CD4-positive, alpha-beta T cell (primary cell): ENCODE data around the gene IDH1. TPM values are rescaled to one million over a fixed set of nuclear protein-coding genes. Genes with fewer than 3 reads are reported as not detected.

Experiments used
- ATAC-seq: fragments of 200-7000 bp; cut with Tn5 transposase; one replicate; pipeline ENCODE4 v1.10.0; 2022; ENCODE audit warnings: mild to moderate bottlenecking; ENCODE audit not compliant: poor library complexity
- CTCF ChIA-PET: fragments of 350-600 bp; sonication (Branson Sonifier 250); formaldehyde crosslinking; loops from one replicate; lab custom pipeline; 2021; ENCODE audit warnings: antibody characterized with exemption, inconsistent platforms; lab: Charles Lee
- POLR2A ChIA-PET: fragments of 350-600 bp; sonication (Branson Sonifier 250); formaldehyde crosslinking; loops from one replicate; lab custom pipeline; 2021; ENCODE audit warnings: antibody characterized with exemption, inconsistent platforms; lab: Charles Lee
- DNase-seq, 14 experiments: peaks; one replicate each; pipeline ENCODE4 v3.0.0-alpha.2; 2013 to 2020; ENCODE audit warnings: mixed read lengths in 2 of 14
- H3K27ac ChIP-seq, 2 donors: one replicate each; pipeline versions ENCODE4 v1.5.1 to v1.7.0; 2013; ENCODE audit warnings: low read length in 2 of 2, low read depth in 1 of 2, mild to moderate bottlenecking in 1 of 2
- H3K27me3 ChIP-seq, 2 experiments: 1 replicate in 1 of 2; 2 replicates in 1 of 2; pipeline versions ENCODE4 v1.6.1 to v1.7.0; 2013; ENCODE audit warnings: low read length in 2 of 2, control low read depth in 1 of 2, mild to moderate bottlenecking in 1 of 2, moderate library complexity in 1 of 2; ENCODE audit not compliant: insufficient read depth in 2 of 2, control insufficient read depth in 1 of 2
- H3K36me3 ChIP-seq: one replicate; pipeline ENCODE4 v1.6.1; 2013; ENCODE audit warnings: low read length, control low read depth; ENCODE audit not compliant: insufficient read depth
- H3K4me1 ChIP-seq: one replicate; pipeline ENCODE4 v1.6.1; 2013; ENCODE audit warnings: low read length, control low read depth; ENCODE audit not compliant: insufficient read depth
- H3K4me3 ChIP-seq: one replicate; pipeline ENCODE4 v1.5.1; 2013; ENCODE audit warnings: mild to moderate bottlenecking, low read length, moderate library complexity
- H3K9me3 ChIP-seq, 2 experiments: 1 replicate in 1 of 2; 2 replicates in 1 of 2; pipeline versions ENCODE4 v1.6.1 to v1.7.0; 2013; ENCODE audit warnings: low read length in 2 of 2, mild to moderate bottlenecking in 2 of 2, control low read depth in 1 of 2, moderate library complexity in 1 of 2; ENCODE audit not compliant: control insufficient read depth in 1 of 2, insufficient read depth in 1 of 2
- H3K27ac Mint-ChIP-seq: one replicate; pipeline ENCODE4 v1.8.0; 2020; ENCODE audit warnings: mixed read lengths
- H3K27me3 Mint-ChIP-seq: one replicate; pipeline ENCODE4 v1.8.0; 2021; ENCODE audit warnings: mixed read lengths
- H3K36me3 Mint-ChIP-seq: one replicate; pipeline ENCODE4 v1.8.0; 2021; ENCODE audit warnings: low read depth, mixed read lengths
- H3K4me1 Mint-ChIP-seq: one replicate; pipeline ENCODE4 v1.8.0; 2021; ENCODE audit warnings: low read depth, mixed read lengths
- H3K4me3 Mint-ChIP-seq: one replicate; pipeline ENCODE4 v1.8.0; 2020; ENCODE audit warnings: mild to moderate bottlenecking, mixed read lengths
- H3K9me3 Mint-ChIP-seq: one replicate; pipeline ENCODE4 v1.8.0; 2020; ENCODE audit warnings: mixed read lengths
- intact Hi-C, 2 experiments: fragments of 100-400 bp; cut with DNase I in 1 of 2; cut with micrococcal nuclease in 1 of 2; formaldehyde crosslinking; loops; one replicate each; pipeline versions ENCODE4 v1.15.1 to v1.9.0; 2023 to 2025; cut with DNase I, micrococcal nuclease
- total RNA-seq, 174 experiments: library from RNA in 2 of 174; stranded (reverse) in 2 of 174; gene quantifications; one replicate each; pipeline ENCODE4 v1.2.3 and lab custom pipeline; 2021 to 2026
- TF ChIP-seq, protein P1 (sequence below): fragments of 200-600 bp; IDR thresholded peaks from one replicate; pipeline ENCODE4 v1.8.0; 2022; ENCODE audit warnings: antibody characterized with exemption, mild to moderate bottlenecking

Gene IDH1
- total RNA-seq, 2 experiments from 2014 or later: 3.0 to 3.4 TPM

DNA sequence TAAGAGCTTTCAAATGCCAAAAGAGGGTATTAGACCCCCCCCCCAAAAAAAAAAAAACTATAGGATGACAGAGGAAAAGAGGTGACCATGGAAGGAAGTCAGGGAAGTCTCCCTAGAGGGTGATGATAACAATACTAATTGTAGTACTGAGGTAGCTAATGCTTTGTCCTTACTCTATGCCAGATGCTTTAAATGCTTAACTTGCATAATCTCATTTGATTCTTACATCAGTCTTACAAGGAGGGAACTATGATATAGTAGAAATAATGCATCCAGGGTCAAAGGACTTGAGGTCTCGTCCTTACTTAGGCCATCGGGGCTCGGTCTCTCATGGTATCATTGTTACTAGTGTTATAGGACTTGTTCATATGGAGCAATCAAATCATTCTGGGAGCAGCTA lies 9.1 kb downstream of the IDH1 start:
- no peaks in the 10 kb centered on the region for H3K4me1 ChIP-seq
- H3K27me3 ChIP-seq: no peaks in the 10 kb centered on the region
- H3K36me3 ChIP-seq: peaks cover 71% of the 10 kb centered on the region
- ATAC-seq: no peak
- H3K4me1 Mint-ChIP-seq: no peaks in the 10 kb centered on the region
- ChIA-PET POLR2A (no interaction called here), CTCF (no interaction called here)
- intact Hi-C loops: loop anchor here in 1 of 2 experiments (5.0 kb wide), 1 partner anchor 37 kb away; no protein-coding TSS in a partner anchor
- peaks cover 89% of the 10 kb centered on the region for H3K36me3 Mint-ChIP-seq
- no peaks in the 10 kb centered on the region for H3K9me3 ChIP-seq
- H3K27ac ChIP-seq: no peak overlapping the region
- no peak overlapping the region for H3K4me3 ChIP-seq
- no peak for DNase-seq
- H3K4me3 Mint-ChIP-seq: no peak overlapping the region
- H3K9me3 Mint-ChIP-seq: no peaks in the 10 kb centered on the region
- no peak overlapping the region for H3K27ac Mint-ChIP-seq
- H3K27me3 Mint-ChIP-seq: no peaks in the 10 kb centered on the region
- TF ChIP-seq, protein P1, sequence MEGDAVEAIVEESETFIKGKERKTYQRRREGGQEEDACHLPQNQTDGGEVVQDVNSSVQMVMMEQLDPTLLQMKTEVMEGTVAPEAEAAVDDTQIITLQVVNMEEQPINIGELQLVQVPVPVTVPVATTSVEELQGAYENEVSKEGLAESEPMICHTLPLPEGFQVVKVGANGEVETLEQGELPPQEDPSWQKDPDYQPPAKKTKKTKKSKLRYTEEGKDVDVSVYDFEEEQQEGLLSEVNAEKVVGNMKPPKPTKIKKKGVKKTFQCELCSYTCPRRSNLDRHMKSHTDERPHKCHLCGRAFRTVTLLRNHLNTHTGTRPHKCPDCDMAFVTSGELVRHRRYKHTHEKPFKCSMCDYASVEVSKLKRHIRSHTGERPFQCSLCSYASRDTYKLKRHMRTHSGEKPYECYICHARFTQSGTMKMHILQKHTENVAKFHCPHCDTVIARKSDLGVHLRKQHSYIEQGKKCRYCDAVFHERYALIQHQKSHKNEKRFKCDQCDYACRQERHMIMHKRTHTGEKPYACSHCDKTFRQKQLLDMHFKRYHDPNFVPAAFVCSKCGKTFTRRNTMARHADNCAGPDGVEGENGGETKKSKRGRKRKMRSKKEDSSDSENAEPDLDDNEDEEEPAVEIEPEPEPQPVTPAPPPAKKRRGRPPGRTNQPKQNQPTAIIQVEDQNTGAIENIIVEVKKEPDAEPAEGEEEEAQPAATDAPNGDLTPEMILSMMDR: no peak

DNA sequence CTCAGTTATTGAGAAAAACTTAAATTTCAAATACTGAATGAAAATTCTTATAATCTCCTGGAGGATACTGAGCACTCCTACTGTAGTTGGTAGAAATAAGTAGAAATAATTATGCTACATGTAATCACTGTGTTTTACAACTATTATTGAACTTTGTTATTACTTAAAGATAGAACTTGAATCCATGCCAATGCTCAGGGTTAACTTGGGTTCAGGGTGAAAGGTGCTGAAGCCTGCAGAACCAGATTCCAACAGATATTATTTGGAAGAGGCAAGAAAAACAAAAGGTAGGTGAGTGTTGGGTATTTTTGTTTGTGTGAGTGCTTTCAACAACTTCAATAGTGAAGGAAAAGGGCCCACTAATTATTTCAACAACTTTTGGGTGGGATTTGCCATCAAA lies 10.4 kb downstream of the IDH1 start:
- H3K36me3 Mint-ChIP-seq: peaks cover 87% of the 10 kb centered on the region
- POLR2A ChIA-PET: no interaction called here
- H3K36me3 ChIP-seq: peaks cover 74% of the 10 kb centered on the region

DNA sequence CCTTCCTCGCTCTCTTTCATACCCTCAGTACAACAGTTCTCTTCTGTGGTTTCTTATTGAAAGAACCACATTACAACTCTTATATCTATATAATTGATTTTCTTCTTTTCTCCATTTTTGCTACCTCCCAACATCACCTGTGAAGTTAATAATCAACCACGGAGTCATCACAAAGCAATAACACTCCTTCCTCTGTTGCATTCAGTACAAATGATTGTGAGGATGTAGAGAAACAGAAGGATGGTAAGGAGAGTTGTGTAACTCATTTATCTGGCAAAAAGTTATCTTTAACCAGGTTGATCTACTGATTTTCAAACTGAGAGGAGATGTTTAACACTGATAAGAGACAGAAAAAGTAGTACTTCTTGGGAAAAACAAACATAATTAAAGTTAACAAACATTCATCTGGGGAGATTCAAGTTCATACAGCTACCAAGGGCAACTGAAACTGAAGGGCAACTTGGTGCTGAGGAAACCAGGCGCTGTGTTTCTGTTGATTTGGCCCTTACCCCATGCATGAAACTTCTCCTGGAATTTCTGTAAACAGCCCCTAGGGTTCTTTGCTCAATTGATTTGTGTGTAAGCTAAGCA lies 14.2 kb downstream of the IDH1 start:
- no peaks in the 10 kb centered on the region for H3K4me1 Mint-ChIP-seq

More for the DNA sequence above, 10.4 kb downstream of the IDH1 start:
- Mint-ChIP-seq H3K4me3 (no peak overlapping the region), H3K9me3 (no peaks in the 10 kb centered on the region), H3K27ac (no peak overlapping the region), H3K4me1 (no peaks in the 10 kb centered on the region), H3K27me3 (no peaks in the 10 kb centered on the region)
- no peaks in the 10 kb centered on the region for H3K9me3 ChIP-seq
- ATAC-seq (no peak), DNase-seq (no peak)
- CTCF ChIA-PET: no interaction called here
- H3K4me3 ChIP-seq: no peak overlapping the region
- no peaks in the 10 kb centered on the region for H3K4me1 ChIP-seq
- H3K27me3 ChIP-seq: no peaks in the 10 kb centered on the region
- H3K27ac ChIP-seq: no peak overlapping the region
- TF ChIP-seq, protein P1: no peak
- intact Hi-C loops: no loop called here

More for the DNA sequence above, 14.2 kb downstream of the IDH1 start:
- Histone ChIP-seq H3K4me1 (no peaks in the 10 kb centered on the region), H3K9me3 (no peaks in the 10 kb centered on the region), H3K27ac (no peak overlapping the region), H3K36me3 (peaks cover 67% of the 10 kb centered on the region), H3K4me3 (no peak overlapping the region), H3K27me3 (no peaks in the 10 kb centered on the region)
- no peaks in the 10 kb centered on the region for H3K27me3 Mint-ChIP-seq
- ChIA-PET CTCF (no interaction called here), POLR2A (no interaction called here)
- H3K4me3 Mint-ChIP-seq: no peak overlapping the region
- H3K9me3 Mint-ChIP-seq: peaks cover 2% of the 10 kb centered on the region
- no peak overlapping the region for H3K27ac Mint-ChIP-seq
- intact Hi-C loops: no loop called here
- no peak for DNase-seq
- H3K36me3 Mint-ChIP-seq: peaks cover 87% of the 10 kb centered on the region
- ATAC-seq: no peak
- TF ChIP-seq, protein P1: no peak
